T-cell (primary cell): ENCODE data around the gene PTBP1. TPM values are rescaled to one million over a fixed set of nuclear protein-coding genes. Genes with fewer than 3 reads are reported as not detected.

Source experiments
- ATAC-seq, 4 experiments: fragments of 200-7000 bp in 3 of 4; fragments of 150-1000 bp in 1 of 4; cut with Tn5 transposase; replicated peaks in 1 of 4; 1 replicate in 3 of 4; 2 replicates in 1 of 4; pipeline ENCODE4 v1.10.0; 2021; ENCODE audit warnings: moderate library complexity in 3 of 4, mild to moderate bottlenecking in 2 of 4, moderate number of reproducible peaks in 1 of 4
- CTCF ChIA-PET, 2 donors: fragments of 300-600 bp; sonication (Branson Sonifier 250); formaldehyde crosslinking; loops; one replicate each; lab custom pipeline; 2022; ENCODE audit warnings: antibody characterized with exemption in 2 of 2; lab: Charles Lee
- POLR2A ChIA-PET, 2 donors: fragments of 300-600 bp; sonication (Branson Sonifier 250); formaldehyde crosslinking; loops; one replicate each; lab custom pipeline; 2022; ENCODE audit warnings: antibody characterized with exemption in 2 of 2; lab: Charles Lee
- DNase-seq, 35 experiments: peaks; one replicate each; pipeline versions ENCODE4 v3.0.0 to v3.0.0-alpha.2; 2013 to 2023
- H3K27ac ChIP-seq: one replicate; pipeline ENCODE4 v1.5.1; 2013; ENCODE audit warnings: low read length
- H3K27me3 ChIP-seq, 2 experiments: replicated peaks in 1 of 2; 1 replicate in 1 of 2; 2 replicates in 1 of 2; pipeline versions ENCODE4 v1.6.1 to v1.7.0; 2013; ENCODE audit warnings: low read length in 1 of 2, mixed read lengths in 1 of 2; ENCODE audit not compliant: control insufficient read depth in 2 of 2, insufficient read depth in 2 of 2; ENCODE audit errors: extremely low read depth in 1 of 2
- H3K36me3 ChIP-seq, 2 donors: 1 replicate in 1 of 2; 2 replicates in 1 of 2; pipeline versions ENCODE4 v1.6.1 to v1.7.0; 2013; ENCODE audit warnings: low read length in 1 of 2; ENCODE audit not compliant: control insufficient read depth in 2 of 2, insufficient read depth in 1 of 2; ENCODE audit errors: extremely low read depth in 1 of 2
- H3K4me1 ChIP-seq, 2 experiments: 1 replicate in 1 of 2; 2 replicates in 1 of 2; pipeline versions ENCODE4 v1.6.1 to v1.7.0; 2013; ENCODE audit warnings: low read length in 2 of 2, mixed read lengths in 1 of 2; ENCODE audit not compliant: insufficient read depth in 2 of 2, control insufficient read depth in 1 of 2; ENCODE audit errors: extremely low read depth in 1 of 2
- H3K4me3 ChIP-seq, 2 donors: 1 replicate in 1 of 2; 2 replicates in 1 of 2; pipeline versions ENCODE4 v1.5.1 to v1.7.0; 2013; ENCODE audit warnings: mild to moderate bottlenecking in 2 of 2, low read length in 1 of 2, moderate library complexity in 1 of 2; ENCODE audit not compliant: control insufficient read depth in 1 of 2; ENCODE audit errors: extremely low read depth in 1 of 2
- H3K9me3 ChIP-seq: 2 replicates; pipeline ENCODE4 v1.7.0; 2013
- H3K27ac Mint-ChIP-seq, 2 donors: one replicate each; pipeline ENCODE4 v1.8.0; 2020 to 2021; ENCODE audit warnings: mild to moderate bottlenecking in 2 of 2, mixed read lengths in 2 of 2
- H3K27me3 Mint-ChIP-seq, 2 donors: one replicate each; pipeline ENCODE4 v1.8.0; 2021 to 2022; ENCODE audit warnings: mixed read lengths in 2 of 2
- H3K36me3 Mint-ChIP-seq: one replicate; pipeline ENCODE4 v1.8.0; 2021; ENCODE audit warnings: mixed read lengths
- H3K4me1 Mint-ChIP-seq, 3 donors: one replicate each; pipeline ENCODE4 v1.8.0; 2020 to 2022; ENCODE audit warnings: mixed read lengths in 3 of 3, mild to moderate bottlenecking in 1 of 3
- H3K4me3 Mint-ChIP-seq, 3 donors: one replicate each; pipeline ENCODE4 v1.8.0; 2020 to 2022; ENCODE audit warnings: mild to moderate bottlenecking in 3 of 3, mixed read lengths in 3 of 3, moderate library complexity in 3 of 3
- H3K9me3 Mint-ChIP-seq, 3 donors: one replicate each; pipeline ENCODE4 v1.8.0; 2020 to 2022; ENCODE audit warnings: mixed read lengths in 3 of 3
- WGBS: methylation state at CpG from one replicate; pipeline ENCODE4 v1.1.5; 2013; ENCODE audit warnings: missing lambda C conversion rate; ENCODE audit not compliant: insufficient coverage; 5-methylcytosine and 5-hydroxymethylcytosine counted together
- total RNA-seq, 35 experiments: library from RNA in 6 of 35; stranded (reverse) in 6 of 35; fragments of 120-200 nt in 1 of 35; gene quantifications; one replicate each; pipeline versions ENCODE4 v1.2.1 to v1.2.4 and lab custom pipeline; 2013 to 2026

PTBP1 gene
- total RNA-seq, 5 donors from 2014 or later (not counting 1 experiment from before 2014, with no cell fraction given), result 307 to 343 (median 316) TPM

DNA sequence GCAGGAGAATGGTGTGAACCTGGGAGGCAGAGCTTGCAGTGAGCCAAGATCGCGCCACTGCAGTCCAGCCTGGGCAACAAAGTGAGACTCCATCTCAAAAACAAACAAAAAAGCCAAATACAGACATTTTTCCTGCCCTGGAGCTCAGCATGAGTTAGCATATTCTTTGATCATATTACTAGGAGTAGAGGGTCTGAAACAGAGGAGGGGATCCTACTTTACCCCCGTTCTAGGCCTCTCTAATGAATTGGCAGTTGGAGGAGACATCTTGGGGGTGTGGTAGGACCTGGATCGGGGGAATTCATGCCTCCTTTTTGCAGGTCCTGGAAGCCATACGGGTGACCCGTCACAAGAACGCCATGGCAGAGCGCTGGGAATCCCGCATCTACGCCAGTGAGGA, 34.1 kb upstream of the PTBP1 start:
- DNase-seq, result no peak
- H3K27me3 Mint-ChIP-seq, result peaks cover 4 to 8% of the 10 kb centered on the region in 2 donors
- POLR2A ChIA-PET, result no interaction called here

DNA sequence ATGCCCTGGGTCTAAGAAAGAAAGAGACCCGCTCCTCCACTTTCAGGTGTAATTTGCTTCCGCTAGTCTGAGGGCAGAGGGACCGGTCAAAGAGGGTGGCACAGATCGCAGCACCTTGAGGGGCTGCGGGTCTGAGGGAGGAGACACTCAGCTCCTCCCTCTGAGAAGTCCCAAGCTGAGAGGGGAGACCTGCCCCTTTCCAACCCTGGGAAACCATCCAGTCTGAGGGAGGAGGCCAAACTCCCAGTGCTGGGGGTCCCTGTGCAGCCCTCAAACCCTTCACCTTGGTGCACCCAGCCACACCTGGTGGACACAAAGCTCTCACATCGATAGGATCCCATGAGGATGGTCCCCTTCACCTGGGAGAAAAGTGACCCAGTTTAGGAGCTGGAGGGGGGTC, 33.4 kb upstream of the PTBP1 start:
- DNase-seq (no peak), ATAC-seq (no peak)
- ChIA-PET POLR2A (no interaction called here), CTCF (interaction anchor here in 1 of 2 donors (0.5 kb wide), 1 partner anchor 428 kb away, joined by 3 read pairs; no protein-coding TSS in a partner anchor)
- no peaks in the 10 kb centered on the region for H3K36me3 Mint-ChIP-seq
- WGBS, result 100% methylated on average over 3 of the region's 6 CpGs
- Histone ChIP-seq H3K27me3 (peaks cover 0 to 45% of the 10 kb centered on the region in 2 experiments), H3K4me1 (no peaks in the 10 kb centered on the region), H3K9me3 (no peaks in the 10 kb centered on the region), H3K36me3 (no peaks in the 10 kb centered on the region), H3K4me3 (no peak overlapping the region), H3K27ac (no peak overlapping the region)
- H3K27me3 Mint-ChIP-seq, result peaks cover 4 to 8% of the 10 kb centered on the region in 2 donors
- no peaks in the 10 kb centered on the region for H3K4me1 Mint-ChIP-seq
- H3K27ac Mint-ChIP-seq, result no peak overlapping the region
- no peak overlapping the region for H3K4me3 Mint-ChIP-seq
- peaks cover 0 to 4% (median 3%) of the 10 kb centered on the region in 3 donors for H3K9me3 Mint-ChIP-seq

More for the DNA sequence above, 34.1 kb upstream of the PTBP1 start:
- Histone ChIP-seq H3K4me3 (no peak overlapping the region), H3K4me1 (no peaks in the 10 kb centered on the region), H3K27me3 (peaks cover 0 to 42% of the 10 kb centered on the region in 2 experiments), H3K27ac (no peak overlapping the region), H3K36me3 (no peaks in the 10 kb centered on the region), H3K9me3 (no peaks in the 10 kb centered on the region)
- WGBS, result 98% methylated on average over 8 of the region's 10 CpGs
- Mint-ChIP-seq H3K27ac (no peak overlapping the region), H3K9me3 (peaks cover 0 to 9% (median 3%) of the 10 kb centered on the region in 3 donors), H3K4me1 (no peaks in the 10 kb centered on the region), H3K4me3 (no peak overlapping the region), H3K36me3 (no peaks in the 10 kb centered on the region)
- CTCF ChIA-PET, result no interaction called here
- ATAC-seq, result no peak

DNA sequence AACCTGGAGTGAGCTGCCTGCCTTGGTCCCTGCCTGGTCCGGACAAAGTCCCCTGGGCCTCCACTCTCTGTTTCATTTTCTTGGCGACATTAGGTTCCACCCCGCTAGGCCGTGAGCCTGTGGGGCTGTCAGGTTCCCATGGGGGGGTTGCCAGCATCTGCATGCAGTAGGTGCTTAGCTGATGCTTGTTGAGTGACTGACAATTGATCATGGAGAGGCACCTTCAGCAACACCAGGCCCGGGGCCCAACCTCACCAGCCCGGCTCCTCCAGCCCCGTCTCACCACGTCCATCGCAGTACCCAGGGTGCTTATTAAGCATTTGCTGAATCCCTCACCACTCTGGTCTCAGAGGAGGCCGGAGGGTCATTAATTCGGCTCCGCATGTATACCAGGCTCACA, 33.0 kb upstream of the PTBP1 start:
- H3K4me1 ChIP-seq, result no peaks in the 10 kb centered on the region
- Mint-ChIP-seq H3K4me1 (no peaks in the 10 kb centered on the region), H3K4me3 (no peak overlapping the region), H3K9me3 (peaks cover 0 to 4% (median 3%) of the 10 kb centered on the region in 3 donors), H3K36me3 (no peaks in the 10 kb centered on the region), H3K27ac (no peak overlapping the region), H3K27me3 (peaks cover 4 to 8% of the 10 kb centered on the region in 2 donors)
- H3K27ac ChIP-seq, result no peak overlapping the region
- WGBS, result 89% methylated on average over 9 of the region's 12 CpGs
- no peaks in the 10 kb centered on the region for H3K36me3 ChIP-seq
- ChIA-PET CTCF (interaction anchor here in 1 of 2 donors (0.5 kb wide), 1 partner anchor 428 kb away, joined by 3 read pairs; no protein-coding TSS in a partner anchor), POLR2A (interaction anchor here in 1 of 2 donors (0.6 kb wide), 1 partner anchor 96 kb away, joined by 4 read pairs; no protein-coding TSS in a partner anchor)
- ATAC-seq (no peak), DNase-seq (no peak)
- no peak overlapping the region for H3K4me3 ChIP-seq
- H3K9me3 ChIP-seq, result no peaks in the 10 kb centered on the region
- H3K27me3 ChIP-seq, result peaks cover 0 to 49% of the 10 kb centered on the region in 2 experiments

DNA sequence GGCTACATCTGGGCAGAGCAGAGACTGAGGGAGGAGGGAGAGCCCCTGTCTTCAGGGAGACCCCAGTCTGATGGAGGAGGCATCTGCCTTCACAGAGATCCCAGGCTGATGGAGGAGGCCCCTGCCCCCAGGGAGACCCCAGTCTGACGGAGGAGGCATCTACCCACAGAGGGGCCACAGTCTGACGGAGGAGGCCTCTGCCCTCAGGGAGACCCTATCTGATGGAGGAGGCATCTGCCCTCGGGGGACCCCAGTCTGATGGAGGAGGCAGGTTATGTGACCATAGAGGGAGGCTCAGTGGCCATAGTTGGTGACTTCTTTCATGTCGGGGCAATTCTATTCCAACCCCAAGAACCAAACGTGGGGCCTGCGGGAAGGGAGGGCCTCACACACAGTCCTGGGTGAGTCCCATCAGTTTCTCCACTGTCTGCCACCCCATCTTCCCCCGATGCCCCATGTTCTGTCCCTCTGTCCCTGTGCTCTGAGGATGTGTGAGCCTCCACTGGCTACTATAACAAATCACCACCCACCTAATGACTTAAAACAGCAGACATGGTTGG, 32.0 kb upstream of the PTBP1 start:
- peaks cover 0 to 52% of the 10 kb centered on the region in 2 experiments for H3K27me3 ChIP-seq
- Mint-ChIP-seq H3K4me1 (peaks cover 0 to 1% (median under 1%) of the 10 kb centered on the region in 3 donors), H3K27me3 (peaks cover 4 to 9% of the 10 kb centered on the region in 2 donors), H3K4me3 (no peak overlapping the region), H3K36me3 (no peaks in the 10 kb centered on the region), H3K27ac (no peak overlapping the region), H3K9me3 (no peaks in the 10 kb centered on the region)
- POLR2A ChIA-PET, result no interaction called here
- CTCF ChIA-PET, result no interaction called here
- no peaks in the 10 kb centered on the region for H3K9me3 ChIP-seq
- ATAC-seq, result no peak
- H3K4me3 ChIP-seq, result no peak overlapping the region
- H3K27ac ChIP-seq, result no peak overlapping the region
- DNase-seq, result no peak
- no CpG with 5 or more reads among the region's 7 CpGs for WGBS
- H3K4me1 ChIP-seq, result peaks cover 0 to 3% of the 10 kb centered on the region in 2 experiments
- H3K36me3 ChIP-seq, result no peaks in the 10 kb centered on the region

DNA sequence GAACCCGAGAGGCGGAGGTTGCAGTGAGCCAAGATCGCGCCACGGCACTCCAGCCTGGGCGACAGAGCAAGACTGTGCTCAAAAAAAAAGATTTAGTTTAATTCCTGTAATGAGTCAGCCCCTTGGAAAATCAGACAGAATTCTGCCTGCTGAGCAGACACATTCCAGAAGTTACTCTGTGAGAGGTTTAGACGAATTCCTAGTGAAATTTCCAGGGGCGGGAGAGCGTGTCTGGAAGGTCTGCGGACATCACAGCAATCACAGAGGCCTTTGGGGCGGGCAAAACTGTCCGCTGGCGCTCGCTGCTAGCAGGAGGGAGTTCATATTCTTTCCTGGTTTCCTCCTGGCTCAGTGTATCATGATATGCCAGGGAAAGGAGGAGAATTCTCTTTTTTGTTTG, 28.8 kb upstream of the PTBP1 start:
- Mint-ChIP-seq H3K4me3 (no peak overlapping the region), H3K27me3 (peaks cover 7 to 13% of the 10 kb centered on the region in 2 donors), H3K27ac (no peak overlapping the region), H3K9me3 (no peaks in the 10 kb centered on the region), H3K36me3 (no peaks in the 10 kb centered on the region), H3K4me1 (peaks cover 0 to 3% (median 2%) of the 10 kb centered on the region in 3 donors)
- ChIA-PET CTCF (no interaction called here), POLR2A (interaction anchor here in 1 of 2 donors (0.6 kb wide), 1 partner anchor 153 kb away, joined by 8 read pairs; no protein-coding TSS in a partner anchor)
- ATAC-seq (no peak), DNase-seq (no peak)
- H3K27me3 ChIP-seq, result peaks cover 0 to 64% of the 10 kb centered on the region in 2 experiments
- WGBS, result 71% methylated on average over 6 of the region's 14 CpGs
- no peaks in the 10 kb centered on the region for H3K9me3 ChIP-seq
- H3K4me3 ChIP-seq, result no peak overlapping the region
- no peak overlapping the region for H3K27ac ChIP-seq
- no peaks in the 10 kb centered on the region for H3K36me3 ChIP-seq
- peaks cover 0 to 10% of the 10 kb centered on the region in 2 experiments for H3K4me1 ChIP-seq

DNA sequence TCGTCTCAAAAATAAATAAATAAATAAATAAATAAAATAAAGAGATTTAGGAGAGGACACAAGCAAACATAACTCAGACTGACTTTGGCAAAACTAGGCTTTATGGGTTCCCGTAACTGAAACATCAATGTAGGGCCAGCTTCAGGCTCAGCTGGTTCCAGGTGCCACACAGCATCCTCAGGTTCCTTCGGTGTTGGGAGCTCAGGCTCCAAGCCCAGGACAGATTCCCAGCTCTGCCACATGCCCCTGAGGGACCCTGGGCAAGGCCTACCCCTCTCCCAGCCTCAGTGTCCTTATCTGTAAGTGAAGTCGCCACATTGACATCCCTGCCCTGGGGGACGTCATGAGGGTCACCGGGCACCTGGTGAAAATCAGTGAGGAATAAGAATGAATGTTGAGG, 27.6 kb upstream of the PTBP1 start:
- Histone ChIP-seq H3K36me3 (no peaks in the 10 kb centered on the region), H3K4me3 (no peak overlapping the region), H3K27ac (no peak overlapping the region), H3K4me1 (peaks cover 0 to 10% of the 10 kb centered on the region in 2 experiments), H3K9me3 (no peaks in the 10 kb centered on the region), H3K27me3 (peaks cover 0 to 54% of the 10 kb centered on the region in 2 experiments)
- H3K4me3 Mint-ChIP-seq, result no peak overlapping the region
- POLR2A ChIA-PET, result interaction anchor here in 1 of 2 donors (0.6 kb wide), 1 partner anchor 254 kb away, joined by 6 read pairs; no protein-coding TSS in a partner anchor
- no peak overlapping the region for H3K27ac Mint-ChIP-seq
- peaks cover 7 to 13% of the 10 kb centered on the region in 2 donors for H3K27me3 Mint-ChIP-seq
- CTCF ChIA-PET, result interaction anchor here (0.6 to 1.0 kb wide), 3 partner anchors 16 to 1741 kb away, joined by 4 to 6 read pairs (median 4); no protein-coding TSS in a partner anchor
- peaks cover 0 to 3% (median 2%) of the 10 kb centered on the region in 3 donors for H3K4me1 Mint-ChIP-seq
- DNase-seq, result no peak
- no peaks in the 10 kb centered on the region for H3K9me3 Mint-ChIP-seq
- WGBS, result 75% methylated on average over 2 of the region's 6 CpGs
- no peak for ATAC-seq
- H3K36me3 Mint-ChIP-seq, result no peaks in the 10 kb centered on the region
